Karpas-422 (cell line): ENCODE data around the gene GTPBP1. TPM values are rescaled to one million over a fixed set of nuclear protein-coding genes. Genes with fewer than 3 reads are reported as not detected.

ENCODE experiments used
- DNase-seq: peaks from one replicate; pipeline ENCODE4 v3.0.0-alpha.2; 2015
- H2AFZ ChIP-seq: fragments of 200-600 bp; sonication (generic); 2 replicates; pipeline ENCODE4 v1.6.1; 2014; ENCODE audit warnings: antibody characterized with exemption, low read length, mixed read lengths
- H3K27ac ChIP-seq: fragments of 200-600 bp; sonication (generic); 2 replicates; pipeline ENCODE4 v1.5.1; 2014; ENCODE audit warnings: mild to moderate bottlenecking, low read length, moderate library complexity
- H3K27me3 ChIP-seq: fragments of 200-600 bp; sonication (generic); 2 replicates; pipeline ENCODE4 v1.6.1; 2014; ENCODE audit warnings: low read length, mixed read lengths
- H3K36me3 ChIP-seq: fragments of 200-600 bp; sonication (generic); 2 replicates; pipeline ENCODE4 v1.6.1; 2014; ENCODE audit warnings: low read length, mixed read lengths; ENCODE audit not compliant: insufficient read depth
- H3K4me1 ChIP-seq: fragments of 200-600 bp; sonication (generic); 2 replicates; pipeline ENCODE4 v1.6.1; 2014; ENCODE audit warnings: mild to moderate bottlenecking, low read length, mixed read lengths
- H3K4me2 ChIP-seq: fragments of 200-600 bp; sonication (generic); 2 replicates; pipeline ENCODE4 v1.6.1; 2014; ENCODE audit warnings: low read length, low read depth, mild to moderate bottlenecking; ENCODE audit not compliant: poor library complexity, severe bottlenecking
- H3K4me3 ChIP-seq: fragments of 200-600 bp; sonication (generic); 2 replicates; pipeline ENCODE4 v1.5.1; 2014; ENCODE audit warnings: mild to moderate bottlenecking, antibody characterized with exemption, low read length, mixed read lengths
- H3K79me2 ChIP-seq: fragments of 200-600 bp; sonication (generic); 2 replicates; pipeline ENCODE4 v1.6.1; 2014; ENCODE audit warnings: mild to moderate bottlenecking, low read length, mixed read lengths
- H3K9ac ChIP-seq: fragments of 200-600 bp; sonication (generic); 2 replicates; pipeline ENCODE4 v1.6.0; 2014; ENCODE audit warnings: low read length
- H3K9me2 ChIP-seq: fragments of 200-600 bp; sonication (generic), shearing (Covaris generic); replicated peaks from 2 replicates; pipeline ENCODE4 v1.6.0; 2014; ENCODE audit warnings: mild to moderate bottlenecking, low read length, moderate library complexity; ENCODE audit not compliant: insufficient read depth
- H3K9me3 ChIP-seq: fragments of 300-700, 200-600 bp; sonication (generic); 2 replicates; pipeline ENCODE4 v1.6.1; 2014; ENCODE audit warnings: low read length, mixed read lengths
- H4K20me1 ChIP-seq: fragments of 200-600 bp; sonication (generic); 2 replicates; pipeline ENCODE4 v1.6.1; 2014; ENCODE audit warnings: mild to moderate bottlenecking, antibody characterized with exemption, low read length, low read depth; ENCODE audit not compliant: insufficient read depth
- total RNA-seq: library from RNA; depleted of rRNA; stranded (reverse); fragments of >200 nt; shearing (Covaris generic); gene quantifications from 2 replicates; pipeline ENCODE4 v1.2.3, GENCODE V29; 2014; ENCODE audit warnings: low replicate concordance

GTPBP1 gene
- total RNA-seq, 1 experiment from 2014 or later, result 47.6 TPM

GRCh38 chr22:38736257-38736570, 30.5 kb downstream of the GTPBP1 start:
- Histone ChIP-seq H4K20me1 (no peaks in the 10 kb centered on the region), H3K36me3 (peaks cover 7% of the 10 kb centered on the region; the same call in 1 of the 2 replicates), H3K9ac (no peak overlapping the region), H3K4me3 (no peak overlapping the region), H3K9me2 (no peaks in the 10 kb centered on the region), H3K79me2 (no peaks in the 10 kb centered on the region), H3K27me3 (no peaks in the 10 kb centered on the region), H3K27ac (no peak overlapping the region), H3K4me1 (no peaks in the 10 kb centered on the region), H3K9me3 (no peaks in the 10 kb centered on the region), H3K4me2 (no peak overlapping the region), H2AFZ (no peak overlapping the region)
- DNase-seq, result no peak

- DNase-seq, result no peak
- no peak overlapping the region for H3K4me2 ChIP-seq
- no peak overlapping the region for H2AFZ ChIP-seq
- no peak overlapping the region for H3K4me3 ChIP-seq
- H3K9me2 ChIP-seq, result no peaks in the 10 kb centered on the region
- H3K36me3 ChIP-seq, result peaks cover 14% of the 10 kb centered on the region
- no peak overlapping the region for H3K27ac ChIP-seq
- H3K79me2 ChIP-seq, result no peaks in the 10 kb centered on the region
- H3K27me3 ChIP-seq, result no peaks in the 10 kb centered on the region
- H3K9me3 ChIP-seq, result no peaks in the 10 kb centered on the region
- no peaks in the 10 kb centered on the region for H3K4me1 ChIP-seq
- H3K9ac ChIP-seq, result no peak overlapping the region
- H4K20me1 ChIP-seq, result no peaks in the 10 kb centered on the region
Observed at GRCh38 chr22:38737302-38738060, 31.7 kb downstream of the GTPBP1 start.

- no peaks in the 10 kb centered on the region for H3K4me1 ChIP-seq
Observed at GRCh38 chr22:38738475-38739070, 32.8 kb downstream of the GTPBP1 start.

GRCh38 chr22:38739300-38740055, 33.7 kb downstream of the GTPBP1 start:
- H3K9ac ChIP-seq, result no peak overlapping the region
- H3K4me1 ChIP-seq, result no peaks in the 10 kb centered on the region
- peaks cover 18% of the 10 kb centered on the region for H3K36me3 ChIP-seq
- no peak overlapping the region for H3K27ac ChIP-seq
- no peak for DNase-seq
- H3K79me2 ChIP-seq, result no peaks in the 10 kb centered on the region
- no peaks in the 10 kb centered on the region for H3K9me2 ChIP-seq
- H3K4me2 ChIP-seq, result no peak overlapping the region
- H3K4me3 ChIP-seq, result no peak overlapping the region
- H3K27me3 ChIP-seq, result no peaks in the 10 kb centered on the region
- no peak overlapping the region for H2AFZ ChIP-seq
- no peaks in the 10 kb centered on the region for H4K20me1 ChIP-seq
- H3K9me3 ChIP-seq, result no peaks in the 10 kb centered on the region

More at GRCh38 chr22:38738475-38739070, 32.8 kb downstream of the GTPBP1 start:
- Histone ChIP-seq H4K20me1 (no peaks in the 10 kb centered on the region), H3K9ac (no peak overlapping the region), H3K9me3 (no peaks in the 10 kb centered on the region), H3K4me2 (no peak overlapping the region), H3K9me2 (no peaks in the 10 kb centered on the region), H3K27ac (no peak overlapping the region), H3K36me3 (peaks cover 17% of the 10 kb centered on the region), H3K27me3 (no peaks in the 10 kb centered on the region), H3K4me3 (no peak overlapping the region), H2AFZ (no peak overlapping the region), H3K79me2 (no peaks in the 10 kb centered on the region)
- DNase-seq, result no peak

GRCh38 chr22:38740116-38740723, 34.5 kb downstream of the GTPBP1 start:
- no peaks in the 10 kb centered on the region for H3K79me2 ChIP-seq
- H3K9me3 ChIP-seq, result no peaks in the 10 kb centered on the region
- no peak overlapping the region for H3K9ac ChIP-seq
- no peak overlapping the region for H2AFZ ChIP-seq
- no peak overlapping the region for H3K27ac ChIP-seq
- no peak for DNase-seq
- no peaks in the 10 kb centered on the region for H3K9me2 ChIP-seq
- H4K20me1 ChIP-seq, result no peaks in the 10 kb centered on the region
- no peak overlapping the region for H3K4me2 ChIP-seq
- peaks cover 25% of the 10 kb centered on the region for H3K36me3 ChIP-seq
- no peaks in the 10 kb centered on the region for H3K27me3 ChIP-seq
- no peak overlapping the region for H3K4me3 ChIP-seq
- H3K4me1 ChIP-seq, result no peaks in the 10 kb centered on the region

- Histone ChIP-seq H4K20me1 (no peaks in the 10 kb centered on the region), H3K4me1 (no peaks in the 10 kb centered on the region), H3K27ac (no peak overlapping the region)
Observed at GRCh38 chr22:38740754-38741153, 35.0 kb downstream of the GTPBP1 start.

GRCh38 chr22:38741166-38741565, 35.4 kb downstream of the GTPBP1 start:
- Histone ChIP-seq H3K4me3 (no peak overlapping the region), H3K4me1 (no peaks in the 10 kb centered on the region), H3K9me3 (no peaks in the 10 kb centered on the region), H3K79me2 (no peaks in the 10 kb centered on the region), H3K9ac (no peak overlapping the region), H2AFZ (no peak overlapping the region), H3K4me2 (no peak overlapping the region), H4K20me1 (no peaks in the 10 kb centered on the region), H3K9me2 (no peaks in the 10 kb centered on the region), H3K36me3 (peaks cover 26% of the 10 kb centered on the region), H3K27ac (no peak overlapping the region), H3K27me3 (no peaks in the 10 kb centered on the region)
- DNase-seq, result no peak

More at GRCh38 chr22:38740754-38741153, 35.0 kb downstream of the GTPBP1 start:
- Histone ChIP-seq H2AFZ (no peak overlapping the region), H3K36me3 (peaks cover 26% of the 10 kb centered on the region), H3K27me3 (no peaks in the 10 kb centered on the region), H3K4me3 (no peak overlapping the region), H3K79me2 (no peaks in the 10 kb centered on the region), H3K9ac (no peak overlapping the region), H3K9me2 (no peaks in the 10 kb centered on the region), H3K9me3 (no peaks in the 10 kb centered on the region), H3K4me2 (no peak overlapping the region)
- DNase-seq, result no peak

GRCh38 chr22:38741576-38741975, 35.8 kb downstream of the GTPBP1 start:
- no peaks in the 10 kb centered on the region for H3K79me2 ChIP-seq
- DNase-seq, result no peak
- no peak overlapping the region for H3K9ac ChIP-seq
- H3K4me3 ChIP-seq, result no peak overlapping the region
- no peaks in the 10 kb centered on the region for H3K9me2 ChIP-seq
- H3K9me3 ChIP-seq, result no peaks in the 10 kb centered on the region
- no peak overlapping the region for H3K27ac ChIP-seq
- H3K4me1 ChIP-seq, result no peaks in the 10 kb centered on the region
- H3K36me3 ChIP-seq, result peaks cover 26% of the 10 kb centered on the region
- no peaks in the 10 kb centered on the region for H3K27me3 ChIP-seq
- no peak overlapping the region for H2AFZ ChIP-seq
- no peak overlapping the region for H3K4me2 ChIP-seq
- no peaks in the 10 kb centered on the region for H4K20me1 ChIP-seq
